ENCODE measurements around the gene LCOR. TPM values are rescaled to one million over a fixed set of nuclear protein-coding genes. Genes with fewer than 3 reads are reported as not detected.

Gene LCOR
- total and polyA plus RNA-seq, 2 of the 13 experiments (the other 11 are each of a cell fraction or from before 2014, with no cell fraction given): 12.4 to 23.7 TPM

DNA sequence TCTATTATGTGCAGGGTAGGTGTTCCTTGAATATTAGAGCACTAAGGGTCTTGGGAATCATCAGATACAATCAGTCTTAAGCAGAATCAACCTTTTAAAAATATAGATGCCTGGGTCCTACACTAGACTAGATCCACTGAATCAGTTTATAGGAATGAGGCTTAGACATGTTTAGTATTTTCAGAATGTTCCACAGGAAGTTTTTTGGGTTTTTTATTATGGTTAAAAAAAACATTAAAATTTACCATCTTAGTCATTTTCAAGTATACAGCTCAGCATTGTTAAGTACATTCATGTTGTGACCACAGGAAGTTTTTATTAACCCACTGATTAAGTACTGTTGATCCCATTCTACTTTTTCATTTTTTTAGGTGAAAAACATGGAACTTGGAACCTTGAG, 135.7 kb downstream of the LCOR start:
- Histone ChIP-seq H3K27me3 (ENCODE audit: control insufficient read depth in 1 of 2, insufficient read depth in 2 of 2, low read length in 2 of 2) (no peaks in the 10 kb centered on the region), H3K79me2 (ENCODE audit: insufficient read depth, low read length) (no peaks in the 10 kb centered on the region), H2AFZ (ENCODE audit: low read length) (no peak overlapping the region), H4K20me1 (ENCODE audit: insufficient read depth, low read length) (no peaks in the 10 kb centered on the region), H3K4me3 (replicated peaks in 1 of 3; ENCODE audit: insufficient read depth in 1 of 3, low read depth in 2 of 3, low read length in 3 of 3) (no peak overlapping the region), H3K9ac (ENCODE audit: insufficient read depth, low read depth, low read length) (no peak overlapping the region), H3K4me2 (ENCODE audit: low read depth, low read length) (no peak overlapping the region), H3K4me1 (ENCODE audit: insufficient read depth, low read length) (peaks cover 36% of the 10 kb centered on the region), H3K9me3 (ENCODE audit: low read length) (no peaks in the 10 kb centered on the region), H3K27ac (ENCODE audit: extremely low read length, insufficient read depth, low read length) (no peak overlapping the region), H3K36me3 (replicated peaks in 1 of 2; ENCODE audit: control insufficient read depth in 1 of 2, insufficient read depth in 2 of 2, low read length in 2 of 2) (peaks cover 0 to 2% of the 10 kb centered on the region in 2 experiments; a peak in 1 of 5 replicates)
- CTCF ChIA-PET (ENCODE audit: low intra/inter-chr PET ratio, low total read pairs): no interaction called here
- POLR2A ChIA-PET: no interaction called here
- intact Hi-C loops (cut with micrococcal nuclease; ENCODE audit: unreplicated experiment): loop anchor here (5.0 kb wide), 1 partner anchor 266 kb away; no protein-coding TSS in a partner anchor
- TF ChIP-seq PPARG (CRISPR knock-in tag; conservative IDR thresholded peaks at IDR 0.05): no peak
- TF ChIP-seq HIVEP1 (CRISPR knock-in tag; IDR thresholded peaks at IDR 0.05): no peak
- TF ChIP-seq TMF1 (CRISPR knock-in tag; IDR thresholded peaks at IDR 0.05; ENCODE audit: low read depth): no peak
- TF ChIP-seq, protein P1, sequence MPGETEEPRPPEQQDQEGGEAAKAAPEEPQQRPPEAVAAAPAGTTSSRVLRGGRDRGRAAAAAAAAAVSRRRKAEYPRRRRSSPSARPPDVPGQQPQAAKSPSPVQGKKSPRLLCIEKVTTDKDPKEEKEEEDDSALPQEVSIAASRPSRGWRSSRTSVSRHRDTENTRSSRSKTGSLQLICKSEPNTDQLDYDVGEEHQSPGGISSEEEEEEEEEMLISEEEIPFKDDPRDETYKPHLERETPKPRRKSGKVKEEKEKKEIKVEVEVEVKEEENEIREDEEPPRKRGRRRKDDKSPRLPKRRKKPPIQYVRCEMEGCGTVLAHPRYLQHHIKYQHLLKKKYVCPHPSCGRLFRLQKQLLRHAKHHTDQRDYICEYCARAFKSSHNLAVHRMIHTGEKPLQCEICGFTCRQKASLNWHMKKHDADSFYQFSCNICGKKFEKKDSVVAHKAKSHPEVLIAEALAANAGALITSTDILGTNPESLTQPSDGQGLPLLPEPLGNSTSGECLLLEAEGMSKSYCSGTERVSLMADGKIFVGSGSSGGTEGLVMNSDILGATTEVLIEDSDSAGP (CRISPR knock-in tag; IDR thresholded peaks at IDR 0.05; ENCODE audit: borderline replicate concordance): no peak
- TF ChIP-seq SMAD3 (CRISPR knock-in tag; IDR thresholded peaks at IDR 0.05): no peak
- no peak for TF ChIP-seq FOXP1 (IDR thresholded peaks at IDR 0.05)
- no peak for TF ChIP-seq FOXP1 (CRISPR knock-in tag; IDR thresholded peaks at IDR 0.05)
- no peak for TF ChIP-seq LCORL (IDR thresholded peaks at IDR 0.05)
- TF ChIP-seq LCORL (CRISPR knock-in tag; IDR thresholded peaks at IDR 0.05): no peak
- ATAC-seq (no peak), FAIRE-seq (no peak), DNase-seq (ENCODE audit: low spot score) (no peak)
- in situ Hi-C loops (cut with HindIII; ENCODE audit: extremely low pct_ligation_motif_present, low pct_unique_long_range_greater_than_20kb): no loop called here
- no TSS peak for BruUV-seq (replicated peaks)
